ENCODE data around the gene SMIM17.

DNA sequence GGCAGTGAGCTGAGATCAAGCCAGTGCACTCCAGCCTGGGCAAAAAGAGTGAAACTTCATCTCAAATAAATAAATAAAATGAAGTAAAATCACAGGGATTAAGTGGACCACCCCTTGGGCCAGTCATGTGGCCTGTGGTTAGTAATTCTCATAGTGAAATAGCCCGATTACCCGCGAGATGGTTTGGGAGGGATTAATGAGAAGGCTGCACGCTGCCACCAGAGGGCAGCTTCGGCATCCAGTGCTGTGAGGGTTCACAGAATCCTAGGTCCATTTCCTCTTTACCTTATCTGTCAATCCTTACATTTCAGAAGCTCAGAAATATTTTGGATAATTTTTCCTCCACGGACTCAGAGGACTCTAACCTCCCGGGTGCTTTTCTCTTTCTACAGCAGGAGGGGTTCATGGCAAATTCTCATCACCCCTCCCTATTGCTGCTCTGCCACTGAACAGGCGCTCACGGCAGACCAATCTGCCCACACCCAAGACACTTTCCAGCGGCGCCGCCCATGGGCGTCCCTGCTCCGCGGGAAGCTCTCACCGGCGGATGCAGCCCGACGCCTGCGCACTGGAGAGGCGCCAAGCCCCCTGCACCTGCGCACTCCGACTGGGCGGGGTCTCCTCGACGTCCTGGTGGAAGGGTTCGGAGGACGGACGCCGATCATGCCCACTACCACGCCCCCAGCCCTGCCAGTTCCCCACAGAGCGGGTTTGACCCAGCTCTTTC, 17.6 kb downstream of the SMIM17 start:
- no peak for TF ChIP-seq SP1 (IDR thresholded peaks at IDR 0.05)
- TF ChIP-seq L3MBTL2 (conservative IDR thresholded peaks at IDR 0.05) = no peak
- no peak for TF ChIP-seq FOXK2 (IDR thresholded peaks at IDR 0.05)
- no peak for TF ChIP-seq ZNF384 (IDR thresholded peaks at IDR 0.05)
- TF ChIP-seq BHLHE40 (IDR thresholded peaks at IDR 0.05; ENCODE audit: borderline replicate concordance) = no peak
- TF ChIP-seq TARDBP (IDR thresholded peaks at IDR 0.05) = no peak
- TF ChIP-seq FOXA1 (IDR thresholded peaks at IDR 0.05) = no peak
- no peak for TF ChIP-seq FOXM1 (IDR thresholded peaks at IDR 0.05; ENCODE audit: borderline replicate concordance)

Data from HEK293T (cell line).